Muscle layer of duodenum (tissue), 2 donors: Measurements from ENCODE around the gene USP46.

Source experiments
- H3K27ac ChIP-seq: one replicate; pipeline ENCODE4 v1.7.0; 2013; ENCODE audit warnings: mild to moderate bottlenecking, low read length
- H3K27me3 ChIP-seq: one replicate; pipeline ENCODE4 v1.7.0; 2013; ENCODE audit warnings: low read depth, mild to moderate bottlenecking, control low read depth, low read length
- H3K36me3 ChIP-seq, 2 donors: one replicate each; pipeline ENCODE4 v1.7.0; 2013; ENCODE audit warnings: low read length in 2 of 2, control low read depth in 1 of 2, mild to moderate bottlenecking in 1 of 2; ENCODE audit not compliant: insufficient read depth in 2 of 2, control insufficient read depth in 1 of 2
- H3K4me1 ChIP-seq, 2 donors: one replicate each; pipeline ENCODE4 v1.7.0; 2013; ENCODE audit warnings: low read length in 2 of 2, mild to moderate bottlenecking in 2 of 2, control low read depth in 1 of 2, moderate library complexity in 1 of 2; ENCODE audit not compliant: insufficient read depth in 2 of 2, control insufficient read depth in 1 of 2
- H3K4me3 ChIP-seq, 2 donors: one replicate each; pipeline ENCODE4 v1.7.0; 2013; ENCODE audit warnings: low read length in 2 of 2, low read depth in 1 of 2, mild to moderate bottlenecking in 1 of 2
- H3K9me3 ChIP-seq, 2 donors: one replicate each; pipeline ENCODE4 v1.7.0; 2013; ENCODE audit warnings: low read length in 2 of 2, control low read depth in 1 of 2, mild to moderate bottlenecking in 1 of 2; ENCODE audit not compliant: control insufficient read depth in 1 of 2
- donor health status: healthy.

The USP46 gene

DNA sequence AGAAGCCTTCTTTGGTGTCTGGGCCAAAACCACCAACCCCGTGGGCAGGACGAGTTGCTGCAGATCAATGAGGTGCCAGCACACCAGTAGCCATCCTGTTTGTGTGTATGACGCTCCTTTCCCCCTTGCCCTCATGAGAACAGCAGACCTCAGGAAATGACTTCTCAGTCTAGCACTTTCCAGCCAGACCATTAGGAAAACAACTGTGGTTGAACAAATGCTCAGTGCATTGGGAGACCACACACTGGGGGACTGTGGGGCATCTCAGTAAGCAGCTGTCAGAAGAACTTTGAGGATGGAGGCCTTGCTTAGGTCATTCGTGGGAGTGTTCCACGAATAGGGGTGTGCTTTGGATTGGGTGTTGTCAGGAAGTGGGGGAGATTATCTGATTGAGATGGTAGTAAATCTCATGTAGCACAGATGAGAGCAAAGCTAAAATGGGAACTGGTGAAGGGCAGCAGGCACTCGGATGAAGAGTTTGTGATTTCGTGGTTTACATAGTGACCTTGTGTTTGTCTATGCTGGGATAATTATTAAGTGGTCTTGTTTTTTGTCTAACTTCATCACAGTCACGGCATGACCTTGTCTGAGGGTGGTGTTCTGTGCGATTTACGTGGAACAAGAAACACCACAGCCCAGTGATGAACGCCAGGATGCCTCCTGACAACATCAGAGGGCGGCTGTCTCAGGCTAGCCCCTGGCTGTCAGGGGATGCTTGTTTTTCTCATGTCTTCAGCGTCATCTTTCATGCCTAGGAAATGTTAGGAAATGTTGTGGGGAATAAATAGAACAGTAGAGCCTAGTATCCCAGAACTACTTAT lies 70.1 kb downstream of the USP46 start:
- H3K27ac ChIP-seq: no peak overlapping the region
- H3K9me3 ChIP-seq: no peaks in the 10 kb centered on the region
- no peak overlapping the region for H3K4me3 ChIP-seq
- H3K4me1 ChIP-seq: no peaks in the 10 kb centered on the region
- H3K27me3 ChIP-seq: no peaks in the 10 kb centered on the region
- H3K36me3 ChIP-seq: peaks cover 0 to 5% of the 10 kb centered on the region in 2 donors

DNA sequence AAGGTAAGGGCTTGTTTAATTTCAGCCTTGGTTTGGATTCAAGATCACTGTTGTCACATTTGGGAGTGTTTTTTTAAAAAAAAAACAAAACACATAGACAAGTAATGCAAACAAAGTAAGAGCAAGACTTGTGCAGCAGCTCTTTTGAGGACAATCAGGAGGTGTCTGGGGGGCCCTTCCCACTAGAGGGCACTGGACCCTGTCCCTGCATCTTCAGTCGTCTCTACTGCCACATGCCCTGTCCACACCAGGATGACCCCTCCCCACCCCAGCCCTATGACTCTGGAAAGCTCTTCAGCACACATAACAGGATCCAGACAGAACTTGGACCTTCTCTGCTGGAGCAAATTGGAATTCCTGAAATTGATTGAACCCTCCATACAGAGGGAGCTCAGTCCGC lies 71.0 kb downstream of the USP46 start:
- peaks cover 0 to 5% of the 10 kb centered on the region in 2 donors for H3K36me3 ChIP-seq
- no peaks in the 10 kb centered on the region for H3K27me3 ChIP-seq
- H3K9me3 ChIP-seq: no peaks in the 10 kb centered on the region
- H3K4me3 ChIP-seq: no peak overlapping the region
- H3K4me1 ChIP-seq: no peaks in the 10 kb centered on the region
- H3K27ac ChIP-seq: no peak overlapping the region

DNA sequence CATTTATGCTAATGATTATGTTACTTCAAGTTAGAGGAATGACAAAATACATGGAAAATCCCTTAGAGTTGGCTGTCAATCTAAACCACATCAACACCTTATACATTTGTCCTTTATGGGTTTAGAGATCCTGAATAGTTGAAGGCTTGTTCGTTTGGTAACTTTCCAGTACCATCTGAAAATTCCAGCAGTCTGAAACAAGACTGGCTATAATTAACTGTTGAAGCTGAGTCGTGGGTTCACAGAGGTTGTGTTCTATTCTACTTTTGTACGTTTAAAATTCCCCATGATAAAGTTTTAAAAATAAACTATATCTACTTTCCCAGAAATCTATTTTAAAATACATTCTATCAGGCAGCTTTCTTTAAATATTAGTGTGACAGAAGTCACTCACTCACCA lies 73.0 kb downstream of the USP46 start:
- peaks cover 0 to 5% of the 10 kb centered on the region in 2 donors for H3K36me3 ChIP-seq
- H3K9me3 ChIP-seq: no peaks in the 10 kb centered on the region
- H3K27me3 ChIP-seq: no peaks in the 10 kb centered on the region
- H3K27ac ChIP-seq: no peak overlapping the region
- H3K4me1 ChIP-seq: no peaks in the 10 kb centered on the region
- H3K4me3 ChIP-seq: no peak overlapping the region

DNA sequence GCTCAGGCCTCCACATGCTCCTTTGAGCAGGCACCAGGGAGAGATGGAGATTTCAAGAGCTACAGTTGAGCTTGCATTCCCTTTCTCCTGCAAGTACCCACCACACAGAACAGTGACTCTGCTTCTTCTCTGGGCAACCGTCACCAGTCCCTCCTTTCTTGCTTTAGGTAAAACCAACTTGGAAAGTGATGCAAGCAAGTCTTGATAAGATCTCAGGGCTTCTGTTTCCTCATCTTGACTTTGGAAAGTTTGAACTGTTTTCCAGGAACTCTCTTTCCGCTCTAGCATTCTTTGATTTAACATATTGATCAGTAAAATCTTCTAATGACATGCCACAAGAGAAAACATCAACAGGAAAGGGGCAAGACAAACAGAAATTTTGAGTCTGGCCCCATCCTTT lies 73.7 kb downstream of the USP46 start:
- H3K27ac ChIP-seq: no peak overlapping the region

DNA sequence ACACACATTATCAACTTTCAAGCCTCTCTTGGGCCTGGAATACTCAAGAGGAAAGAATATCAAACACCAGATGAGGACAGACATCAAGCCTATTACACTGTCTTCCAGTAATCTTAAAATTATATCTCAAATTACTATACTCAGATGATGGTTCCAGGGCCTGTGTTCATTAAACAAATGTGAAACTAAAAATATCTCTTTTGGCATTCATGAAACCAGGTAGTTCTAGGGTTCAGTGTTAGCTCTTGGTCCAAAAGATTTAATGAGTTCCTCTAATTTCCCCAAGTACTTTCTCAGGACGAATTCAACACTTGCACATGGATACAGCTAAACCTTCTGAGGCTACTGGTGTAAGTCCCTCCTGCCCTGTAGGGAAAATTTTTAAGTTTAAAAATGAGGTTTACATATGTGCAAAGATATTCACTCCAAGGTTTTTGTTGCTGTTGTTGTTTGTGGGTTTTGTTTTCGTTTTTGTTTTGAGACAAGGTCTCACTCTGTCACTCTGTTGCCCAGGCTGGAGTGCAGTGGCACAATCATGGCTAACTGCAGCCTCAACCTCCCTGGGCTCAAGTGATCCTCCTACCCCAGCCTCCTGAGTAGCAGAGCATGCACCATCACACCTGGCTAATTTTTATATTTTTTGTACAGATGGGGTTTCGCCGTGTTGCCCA lies 79.4 kb downstream of the USP46 start:
- no peak overlapping the region for H3K4me3 ChIP-seq
- no peaks in the 10 kb centered on the region for H3K36me3 ChIP-seq

More for the DNA sequence above, 73.7 kb downstream of the USP46 start:
- H3K36me3 ChIP-seq: peaks cover 0 to 5% of the 10 kb centered on the region in 2 donors
- no peak overlapping the region for H3K4me3 ChIP-seq
- H3K9me3 ChIP-seq: no peaks in the 10 kb centered on the region
- no peaks in the 10 kb centered on the region for H3K27me3 ChIP-seq
- H3K4me1 ChIP-seq: no peaks in the 10 kb centered on the region

DNA sequence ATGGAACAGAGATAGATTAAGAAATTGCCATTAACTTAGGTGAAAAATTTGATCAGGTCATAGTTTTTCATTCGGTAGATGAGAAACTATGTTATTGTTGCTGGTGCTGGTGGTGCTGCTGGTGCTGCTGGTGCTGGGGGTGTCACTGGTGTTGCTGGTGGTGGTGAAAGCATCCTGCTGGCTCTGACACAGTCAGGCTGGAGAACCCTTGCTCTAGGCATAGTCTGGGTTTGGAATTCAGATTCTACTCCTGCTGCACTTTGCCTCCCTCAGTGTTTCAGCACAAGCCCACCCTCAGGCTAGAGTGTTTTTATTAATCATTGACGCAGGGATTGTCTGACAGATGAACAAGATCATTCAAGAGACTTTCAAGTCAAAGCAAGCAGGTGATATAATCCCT lies 80.2 kb downstream of the USP46 start:
- no peak overlapping the region for H3K4me3 ChIP-seq
- no peak overlapping the region for H3K27ac ChIP-seq
- H3K4me1 ChIP-seq: no peaks in the 10 kb centered on the region
- no peaks in the 10 kb centered on the region for H3K9me3 ChIP-seq
- H3K27me3 ChIP-seq: no peaks in the 10 kb centered on the region
- H3K36me3 ChIP-seq: no peaks in the 10 kb centered on the region

More for the DNA sequence above, 79.4 kb downstream of the USP46 start:
- H3K9me3 ChIP-seq: no peaks in the 10 kb centered on the region
- no peak overlapping the region for H3K27ac ChIP-seq
- H3K4me1 ChIP-seq: no peaks in the 10 kb centered on the region
- H3K27me3 ChIP-seq: no peaks in the 10 kb centered on the region

DNA sequence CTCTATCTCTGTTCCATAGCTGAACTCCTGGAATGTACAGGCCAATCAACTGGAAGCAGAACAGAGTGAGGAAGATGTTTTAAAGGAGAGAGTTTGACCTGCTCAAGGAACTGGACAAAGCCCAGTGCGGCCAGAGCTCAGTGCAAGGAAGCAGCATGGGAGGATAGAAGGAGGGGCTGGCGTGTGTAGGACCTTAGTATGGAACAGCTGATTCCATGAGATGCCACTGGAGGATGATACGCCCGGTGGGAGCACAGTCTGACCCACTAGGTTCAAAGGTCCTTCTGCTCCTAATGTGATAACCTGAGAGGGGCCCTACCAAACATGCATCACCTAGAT lies 81.5 kb downstream of the USP46 start:
- Histone ChIP-seq H3K27me3 (no peaks in the 10 kb centered on the region), H3K4me3 (no peak overlapping the region), H3K36me3 (no peaks in the 10 kb centered on the region), H3K9me3 (no peaks in the 10 kb centered on the region), H3K4me1 (peaks cover 0 to 5% of the 10 kb centered on the region in 2 donors), H3K27ac (no peak overlapping the region)

DNA sequence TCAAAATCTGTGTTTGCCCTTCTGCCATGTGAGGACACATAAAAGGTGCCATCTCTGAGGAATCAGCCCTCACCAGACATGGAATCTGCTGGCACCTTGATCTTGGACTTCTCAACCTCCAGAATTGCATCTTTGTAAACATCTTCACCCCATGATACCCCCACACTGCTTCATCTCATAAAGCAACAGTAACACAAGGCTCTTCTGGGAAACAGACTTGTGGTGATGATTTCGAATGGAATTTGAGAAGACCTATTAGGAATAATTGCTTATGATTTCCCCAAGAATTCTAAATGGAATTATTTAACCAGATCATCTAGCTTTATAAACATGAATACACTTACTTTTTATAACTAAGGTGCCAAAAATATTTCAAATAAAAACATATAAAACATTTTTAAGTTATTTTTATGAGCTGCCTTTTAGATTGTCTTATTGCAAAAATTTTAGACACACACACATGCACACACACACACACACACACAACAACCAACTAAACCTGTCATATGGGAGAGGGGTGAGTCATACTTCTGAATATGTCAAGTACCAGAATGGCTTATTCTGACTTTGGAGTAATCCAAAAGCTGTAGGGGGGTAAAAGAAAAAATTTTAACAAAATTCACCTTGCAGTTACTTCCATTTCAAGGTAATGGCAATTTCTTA lies 82.0 kb downstream of the USP46 start:
- Histone ChIP-seq H3K36me3 (no peaks in the 10 kb centered on the region), H3K4me3 (no peak overlapping the region), H3K27me3 (no peaks in the 10 kb centered on the region), H3K27ac (no peak overlapping the region), H3K4me1 (peaks cover 0 to 5% of the 10 kb centered on the region in 2 donors), H3K9me3 (no peaks in the 10 kb centered on the region)

DNA sequence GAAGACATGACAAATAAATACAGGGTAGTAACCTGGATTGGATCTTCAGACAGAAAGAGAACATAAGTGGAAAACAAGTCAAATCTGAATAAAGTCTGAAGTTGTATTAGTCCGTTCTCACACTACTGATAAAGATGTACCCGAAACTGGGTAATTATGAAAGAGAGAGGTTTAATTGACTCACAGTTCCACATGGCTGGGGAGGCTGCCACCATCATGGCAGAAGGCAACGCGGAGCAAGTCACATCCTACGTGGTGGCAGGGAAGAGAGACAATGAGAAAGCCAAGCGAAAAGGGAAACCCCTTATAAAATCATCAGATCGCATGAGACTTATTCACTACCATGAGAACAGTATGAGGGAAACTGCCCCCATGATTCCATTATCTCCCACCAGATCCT lies 82.8 kb downstream of the USP46 start:
- Histone ChIP-seq H3K36me3 (no peaks in the 10 kb centered on the region), H3K4me1 (peaks cover 0 to 5% of the 10 kb centered on the region in 2 donors), H3K4me3 (no peak overlapping the region), H3K9me3 (no peaks in the 10 kb centered on the region), H3K27ac (no peak overlapping the region), H3K27me3 (no peaks in the 10 kb centered on the region)

DNA sequence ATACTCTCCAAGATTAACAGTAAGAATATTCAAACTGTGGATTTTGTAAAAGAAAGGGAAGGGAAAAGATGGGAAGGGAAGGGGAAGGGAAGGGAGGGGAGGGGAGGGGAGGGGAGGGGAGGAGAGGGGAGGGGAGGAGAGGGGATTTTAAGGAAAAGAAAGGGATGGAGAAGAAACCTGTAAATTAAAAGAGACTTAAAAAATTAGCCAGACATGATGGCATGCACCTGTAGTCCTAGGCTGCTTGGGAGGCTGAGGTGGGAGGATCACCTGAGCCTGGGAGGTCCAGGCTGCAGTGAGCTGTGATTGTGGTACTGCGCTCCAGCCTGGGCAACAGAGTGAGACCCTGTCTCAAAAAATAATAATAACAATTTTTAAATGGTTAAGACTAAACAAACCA lies 83.7 kb downstream of the USP46 start:
- H3K9me3 ChIP-seq: no peaks in the 10 kb centered on the region
- no peak overlapping the region for H3K27ac ChIP-seq
- H3K4me3 ChIP-seq: no peak overlapping the region
- H3K36me3 ChIP-seq: no peaks in the 10 kb centered on the region
- H3K4me1 ChIP-seq: peaks cover 0 to 5% of the 10 kb centered on the region in 2 donors
- no peaks in the 10 kb centered on the region for H3K27me3 ChIP-seq

DNA sequence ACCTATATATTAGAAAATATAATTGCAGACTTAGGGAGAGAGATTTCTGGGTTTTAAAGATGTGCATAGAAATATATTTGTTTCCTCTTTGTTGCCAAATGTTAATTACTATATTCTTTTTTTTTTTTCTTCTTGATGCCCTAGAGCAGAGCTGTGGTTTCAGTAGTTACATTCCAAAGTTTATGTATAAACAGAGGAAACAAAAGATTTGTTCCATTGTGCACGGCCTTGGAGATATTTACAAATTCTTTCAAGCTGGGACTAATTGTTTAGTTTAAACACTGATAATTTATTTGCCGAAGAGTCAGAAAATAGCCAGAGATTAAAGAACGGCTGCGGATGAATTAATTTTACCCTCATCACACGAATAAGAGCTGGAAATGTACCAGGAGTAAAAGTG lies 85.1 kb downstream of the USP46 start:
- Histone ChIP-seq H3K9me3 (no peaks in the 10 kb centered on the region), H3K27ac (no peak overlapping the region), H3K27me3 (no peaks in the 10 kb centered on the region), H3K36me3 (no peaks in the 10 kb centered on the region), H3K4me1 (peaks cover 0 to 5% of the 10 kb centered on the region in 2 donors), H3K4me3 (no peak overlapping the region)
